OCI-LY1 (cell line): ENCODE results near the gene TUBA3E.
"Not testable (repeated sequence)": the region's sequence is repeated elsewhere in the genome, so short reads cannot be mapped to it uniquely, and the experiment has no call there.

Experiments
- H2AFZ ChIP-seq: fragments of 200-600 bp; sonication (generic), shearing (Covaris generic); 2 replicates; pipeline ENCODE4 v1.6.0; 2014; ENCODE audit warnings: antibody characterized with exemption, mild to moderate bottlenecking, low read length
- H3F3A ChIP-seq: fragments of 200-600 bp; sonication (generic), shearing (Covaris generic); 2 replicates; pipeline ENCODE4 v1.6.0; 2014; ENCODE audit warnings: mild to moderate bottlenecking, antibody characterized with exemption, low read length, moderate library complexity; ENCODE audit not compliant: insufficient read depth
- H3K27ac ChIP-seq: fragments of 200-600 bp; sonication (generic); 2 replicates; pipeline ENCODE4 v1.5.1; 2014; ENCODE audit warnings: low read length, mixed run types, mild to moderate bottlenecking, low read depth; ENCODE audit not compliant: poor library complexity, severe bottlenecking
- H3K27me3 ChIP-seq: fragments of 200-600 bp; sonication (generic); 2 replicates; pipeline ENCODE4 v1.6.0; 2014; ENCODE audit warnings: antibody characterized with exemption, mild to moderate bottlenecking, low read length, moderate library complexity; ENCODE audit not compliant: insufficient read depth
- H3K36me3 ChIP-seq: fragments of 200-600 bp; sonication (generic); 2 replicates; pipeline ENCODE4 v1.6.1; 2014; ENCODE audit warnings: mild to moderate bottlenecking, antibody characterized with exemption, low read length, moderate library complexity, mixed read lengths; ENCODE audit not compliant: insufficient read depth
- H3K4me1 ChIP-seq: fragments of 200-600 bp; sonication (generic); 2 replicates; pipeline ENCODE4 v1.5.1; 2014; ENCODE audit warnings: mild to moderate bottlenecking, low read length, moderate library complexity; ENCODE audit not compliant: insufficient read depth, severe bottlenecking
- H3K4me2 ChIP-seq: fragments of 200-600 bp; sonication (generic), shearing (Covaris generic); 2 replicates; pipeline ENCODE4 v1.6.1; 2014; ENCODE audit warnings: low read length
- H3K4me3 ChIP-seq: fragments of 200-600 bp; sonication (generic); 2 replicates; pipeline ENCODE4 v1.5.1; 2014; ENCODE audit warnings: low read length, low read depth, mild to moderate bottlenecking, mixed read lengths; ENCODE audit not compliant: poor library complexity, severe bottlenecking
- H3K79me2 ChIP-seq: fragments of 200-600 bp; shearing (Covaris generic); 2 replicates; pipeline ENCODE4 v1.6.1; 2016; ENCODE audit warnings: mixed run types, low read length, mixed read lengths; ENCODE audit not compliant: insufficient read depth
- H3K9ac ChIP-seq: fragments of 200-600 bp; sonication (generic), shearing (Covaris generic); 2 replicates; pipeline ENCODE4 v1.6.1; 2014; ENCODE audit warnings: mild to moderate bottlenecking, low read length, mixed read lengths
- H3K9me2 ChIP-seq: fragments of 200-600 bp; sonication (generic), shearing (Covaris generic); 2 replicates; pipeline ENCODE4 v1.6.1; 2014; ENCODE audit warnings: low read depth, mild to moderate bottlenecking, low read length, mixed read lengths
- H3K9me3 ChIP-seq: fragments of 200-600 bp; shearing (Covaris generic); 2 replicates; pipeline ENCODE4 v1.6.1; 2014; ENCODE audit warnings: low read length, mixed read lengths
- H4K20me1 ChIP-seq: fragments of 200-600 bp; sonication (generic), shearing (Covaris generic); 2 replicates; pipeline ENCODE4 v1.6.0; 2016; ENCODE audit warnings: mild to moderate bottlenecking, low read length; ENCODE audit not compliant: insufficient read depth
- EZH2 ChIP-seq: fragments of 200-600 bp; sonication (generic), shearing (Covaris generic); IDR thresholded peaks from 2 replicates; pipeline ENCODE4 v1.8.0; 2017; ENCODE audit warnings: borderline replicate concordance, mixed run types, mild to moderate bottlenecking, antibody characterized with exemption, low read length, moderate library complexity, mixed read lengths
- TF ChIP-seq, protein P1 (sequence below): fragments of 200-600 bp; sonication (generic), shearing (Covaris generic); IDR thresholded peaks from 2 replicates; pipeline ENCODE4 v1.5.1; 2017; ENCODE audit warnings: mild to moderate bottlenecking, antibody characterized with exemption, low read length, moderate library complexity, mixed read lengths

TUBA3E gene

GRCh38 chr2:130192451-130192850 is 5.8 kb downstream of the TUBA3E start:
- H3K79me2 ChIP-seq, H2AFZ ChIP-seq, H3K9ac ChIP-seq, H3K4me3 ChIP-seq, H4K20me1 ChIP-seq, H3K27me3 ChIP-seq, H3K27ac ChIP-seq, H3K9me2 ChIP-seq, H3K4me2 ChIP-seq, H3K9me3 ChIP-seq, H3K36me3 ChIP-seq, H3K4me1 ChIP-seq, H3F3A ChIP-seq: not testable (repeated sequence)

DNA sequence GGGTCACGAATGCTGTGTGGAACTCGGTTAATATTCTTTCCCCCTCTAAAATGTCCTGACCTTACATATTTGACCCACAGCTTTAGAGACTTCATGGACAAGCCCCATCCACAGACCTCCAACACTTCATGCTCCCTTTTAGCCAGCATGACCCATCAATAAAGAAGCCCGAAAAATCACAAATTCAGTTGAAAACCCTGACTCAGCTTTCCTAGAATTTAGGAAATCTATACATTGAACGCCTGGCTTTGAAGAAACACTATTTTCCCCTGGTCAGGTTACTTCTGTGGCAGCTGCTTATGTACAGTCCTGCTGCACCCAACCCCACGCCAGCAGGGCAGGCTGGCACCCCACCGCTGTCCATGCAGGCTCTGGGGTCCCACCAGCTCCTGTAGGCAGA is 6.9 kb downstream of the TUBA3E start:
- not testable (repeated sequence) for H2AFZ ChIP-seq, H3K4me3 ChIP-seq

GRCh38 chr2:130190237-130190636 is 8.0 kb downstream of the TUBA3E start:
- no peak overlapping the region for H3K27ac ChIP-seq
- H3K79me2 ChIP-seq: no peaks in the 10 kb centered on the region
- no peaks in the 10 kb centered on the region for H3K27me3 ChIP-seq
- H3K9me3 ChIP-seq: no peaks in the 10 kb centered on the region
- no peaks in the 10 kb centered on the region for H3K9me2 ChIP-seq
- no peaks in the 10 kb centered on the region for H3F3A ChIP-seq
- H3K4me3 ChIP-seq: no peak overlapping the region
- no peak overlapping the region for H3K4me2 ChIP-seq
- no peaks in the 10 kb centered on the region for H3K36me3 ChIP-seq
- H3K4me1 ChIP-seq: no peaks in the 10 kb centered on the region
- H3K9ac ChIP-seq: no peak overlapping the region
- TF ChIP-seq, protein P1, sequence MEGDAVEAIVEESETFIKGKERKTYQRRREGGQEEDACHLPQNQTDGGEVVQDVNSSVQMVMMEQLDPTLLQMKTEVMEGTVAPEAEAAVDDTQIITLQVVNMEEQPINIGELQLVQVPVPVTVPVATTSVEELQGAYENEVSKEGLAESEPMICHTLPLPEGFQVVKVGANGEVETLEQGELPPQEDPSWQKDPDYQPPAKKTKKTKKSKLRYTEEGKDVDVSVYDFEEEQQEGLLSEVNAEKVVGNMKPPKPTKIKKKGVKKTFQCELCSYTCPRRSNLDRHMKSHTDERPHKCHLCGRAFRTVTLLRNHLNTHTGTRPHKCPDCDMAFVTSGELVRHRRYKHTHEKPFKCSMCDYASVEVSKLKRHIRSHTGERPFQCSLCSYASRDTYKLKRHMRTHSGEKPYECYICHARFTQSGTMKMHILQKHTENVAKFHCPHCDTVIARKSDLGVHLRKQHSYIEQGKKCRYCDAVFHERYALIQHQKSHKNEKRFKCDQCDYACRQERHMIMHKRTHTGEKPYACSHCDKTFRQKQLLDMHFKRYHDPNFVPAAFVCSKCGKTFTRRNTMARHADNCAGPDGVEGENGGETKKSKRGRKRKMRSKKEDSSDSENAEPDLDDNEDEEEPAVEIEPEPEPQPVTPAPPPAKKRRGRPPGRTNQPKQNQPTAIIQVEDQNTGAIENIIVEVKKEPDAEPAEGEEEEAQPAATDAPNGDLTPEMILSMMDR: no peak
- no peak for TF ChIP-seq EZH2
- H2AFZ ChIP-seq: no peak overlapping the region
- H4K20me1 ChIP-seq: no peaks in the 10 kb centered on the region

More for the DNA sequence above, 6.9 kb downstream of the TUBA3E start:
- not testable (repeated sequence) for H3K36me3 ChIP-seq, H3K27ac ChIP-seq, H3F3A ChIP-seq, H3K9ac ChIP-seq, H3K79me2 ChIP-seq, H3K4me1 ChIP-seq, H3K9me2 ChIP-seq, H3K9me3 ChIP-seq, H4K20me1 ChIP-seq, H3K4me2 ChIP-seq, H3K27me3 ChIP-seq

GRCh38 chr2:130188958-130189357 is 9.3 kb downstream of the TUBA3E start:
- H3K79me2 ChIP-seq, H3K4me3 ChIP-seq, H3K36me3 ChIP-seq, H3K9me3 ChIP-seq, H3K27ac ChIP-seq, H3K4me1 ChIP-seq, H4K20me1 ChIP-seq, H3K4me2 ChIP-seq, H3F3A ChIP-seq, H3K9me2 ChIP-seq, H3K9ac ChIP-seq, H3K27me3 ChIP-seq, H2AFZ ChIP-seq: not testable (repeated sequence)

DNA sequence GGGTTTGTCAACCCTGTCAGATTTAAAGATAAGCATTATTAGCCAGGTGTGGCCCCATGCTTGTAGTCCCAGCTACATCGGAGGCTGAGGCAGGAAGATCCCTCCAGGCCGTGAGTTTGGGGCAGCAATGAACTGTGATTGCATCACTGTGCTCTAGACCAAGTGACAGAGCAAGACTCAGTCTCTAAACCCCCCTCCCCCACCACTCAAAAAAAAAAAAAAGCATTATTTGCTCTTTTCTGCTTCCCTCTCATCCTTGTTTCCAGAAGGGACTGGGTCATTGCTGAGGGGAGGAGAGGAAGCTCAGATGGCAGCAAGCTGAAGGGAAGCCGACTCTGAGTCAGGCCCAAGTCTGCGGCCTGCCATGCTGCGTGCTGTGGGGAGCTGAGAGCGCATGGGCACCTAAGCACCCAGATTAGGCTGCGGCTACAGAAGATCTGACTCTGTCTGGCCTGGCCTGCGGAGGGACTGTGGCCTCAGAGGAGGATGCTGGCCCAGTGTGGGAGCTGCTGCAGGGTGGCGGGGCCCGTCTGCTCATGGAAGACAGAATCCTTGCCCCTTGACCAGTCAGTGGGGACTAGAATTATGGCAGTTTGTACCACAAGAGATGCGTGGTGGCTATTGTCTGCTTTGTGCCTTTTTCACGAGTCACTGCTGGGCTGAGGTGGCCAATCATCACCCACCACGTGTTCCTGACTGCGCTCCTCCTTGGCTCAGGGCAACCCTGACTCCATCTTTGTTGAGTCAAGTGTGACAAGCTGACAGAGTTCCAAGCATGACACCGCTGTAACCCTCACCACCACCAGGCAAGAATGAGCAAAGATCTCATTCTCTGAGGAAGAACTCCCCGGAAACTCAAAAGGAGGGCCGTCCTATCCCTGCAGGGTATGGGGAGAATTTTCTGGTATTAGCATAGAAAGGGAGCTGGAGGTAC is 10.1 kb downstream of the TUBA3E start:
- not testable (repeated sequence) for H3K4me3 ChIP-seq, H3K27ac ChIP-seq, H3K79me2 ChIP-seq, H2AFZ ChIP-seq, H3K9me2 ChIP-seq, H3K36me3 ChIP-seq, H3K4me1 ChIP-seq, H3F3A ChIP-seq, H3K4me2 ChIP-seq, H4K20me1 ChIP-seq, H3K9ac ChIP-seq, H3K9me3 ChIP-seq, H3K27me3 ChIP-seq
